ENCODE results near the gene SNTA1.

DNA sequence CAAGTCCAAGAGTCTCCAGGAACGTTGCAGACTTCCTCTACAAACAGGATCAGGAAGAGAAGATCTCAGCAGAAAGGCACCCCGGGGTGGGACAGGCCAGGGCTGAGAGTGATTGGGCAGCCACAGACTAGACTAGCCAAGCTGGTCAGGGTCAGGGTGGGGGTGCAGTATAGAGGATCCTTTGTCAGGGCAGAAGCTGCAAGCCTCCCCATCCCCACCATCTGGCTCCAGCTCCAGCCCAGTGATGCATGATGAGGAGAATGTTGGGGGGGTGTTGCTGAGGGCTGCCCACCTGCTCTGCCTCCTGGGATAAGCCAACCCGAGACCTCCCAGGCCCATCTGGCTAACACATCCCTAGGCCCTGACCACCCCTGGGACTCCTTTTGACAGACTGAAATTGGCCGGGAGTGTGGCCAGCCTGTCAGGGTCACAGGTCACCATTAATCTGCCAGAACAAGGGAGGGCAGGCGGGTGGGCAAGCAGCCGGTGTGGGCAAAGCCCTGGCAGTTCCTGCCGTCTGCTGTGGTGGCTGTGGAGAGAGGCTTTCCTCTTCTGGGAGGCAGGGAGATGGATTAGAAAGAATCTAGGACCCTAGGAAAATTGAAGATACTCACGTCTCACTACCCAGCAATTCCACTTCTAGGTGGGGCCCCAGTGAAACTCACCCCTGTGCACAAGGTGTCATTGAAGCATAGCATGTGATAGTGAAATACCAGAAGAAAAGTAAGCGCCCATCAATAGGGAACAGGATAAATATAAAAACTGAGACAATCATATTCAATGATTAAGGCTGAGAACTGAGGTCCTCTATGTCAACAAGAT is 22.1 kb upstream of the SNTA1 start:
- TF ChIP-seq CTCF (IDR thresholded peaks at IDR 0.05) = no peak
- no peak for TF ChIP-seq EP300 (IDR thresholded peaks at IDR 0.05)
- TF ChIP-seq POLR2AphosphoS5 (IDR thresholded peaks at IDR 0.05) = peak in 1 of 2 donors; percentile 27
- no peak for TF ChIP-seq POLR2A (IDR thresholded peaks at IDR 0.05; ENCODE audit: low read depth)
